Activated T-helper 9 cell treated with anti-CD3 and anti-CD28 coated beads, Interleukin-2, amount 50 U/mL, for 16 hours (primary cell): ENCODE measurements around the gene IL11.

Experiments used
- DNase-seq: peaks from one replicate; pipeline ENCODE4 v3.0.0-alpha.2; 2020; ENCODE audit warnings: low read depth

The IL11 gene

DNA sequence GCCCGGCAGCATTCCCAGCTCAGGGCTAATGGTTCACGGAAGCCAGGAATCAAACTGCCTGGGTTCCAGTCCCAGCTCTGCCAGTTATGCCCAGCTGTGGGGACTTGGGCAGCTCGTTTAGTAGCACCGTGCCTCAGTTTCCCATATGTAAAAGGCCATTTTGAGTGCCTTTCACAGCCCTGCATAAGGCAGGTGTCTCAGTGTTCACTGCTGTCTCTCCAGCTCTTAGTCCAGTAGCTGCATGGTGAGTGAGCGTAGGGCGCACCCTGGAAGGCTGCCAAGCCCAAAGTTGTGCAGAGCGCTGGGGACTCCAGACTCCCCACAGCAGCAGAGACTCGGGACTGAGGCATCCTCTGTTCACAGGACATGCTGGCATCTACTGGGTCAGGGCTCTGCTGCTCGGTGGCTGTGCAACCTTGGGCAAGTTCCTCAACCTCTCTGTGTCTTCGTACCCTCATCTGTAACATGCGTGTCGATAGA is 21.0 kb upstream of the IL11 start:
- DNase-seq = no peak

DNA sequence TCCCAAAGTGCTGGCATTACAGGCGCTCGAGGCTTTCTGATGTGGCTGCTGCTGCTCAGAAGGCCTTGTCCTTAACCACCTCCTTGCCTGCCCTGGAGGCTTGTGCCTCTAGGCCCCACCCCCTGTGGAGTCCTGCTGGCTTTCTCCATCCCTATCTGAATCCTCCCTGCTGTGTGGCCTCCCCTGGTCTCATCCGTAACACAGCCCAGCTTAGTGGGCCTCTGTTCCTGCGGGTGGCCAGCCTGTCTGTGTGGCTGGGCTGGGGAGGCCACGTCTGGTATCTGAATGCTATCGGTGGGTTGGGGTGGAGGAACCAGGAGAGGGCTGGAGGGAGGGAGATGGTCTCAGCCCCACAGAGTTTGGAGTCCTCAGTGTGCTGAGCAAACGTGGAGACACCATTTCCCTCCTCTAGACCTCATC is 20.2 kb upstream of the IL11 start:
- no peak for DNase-seq

DNA sequence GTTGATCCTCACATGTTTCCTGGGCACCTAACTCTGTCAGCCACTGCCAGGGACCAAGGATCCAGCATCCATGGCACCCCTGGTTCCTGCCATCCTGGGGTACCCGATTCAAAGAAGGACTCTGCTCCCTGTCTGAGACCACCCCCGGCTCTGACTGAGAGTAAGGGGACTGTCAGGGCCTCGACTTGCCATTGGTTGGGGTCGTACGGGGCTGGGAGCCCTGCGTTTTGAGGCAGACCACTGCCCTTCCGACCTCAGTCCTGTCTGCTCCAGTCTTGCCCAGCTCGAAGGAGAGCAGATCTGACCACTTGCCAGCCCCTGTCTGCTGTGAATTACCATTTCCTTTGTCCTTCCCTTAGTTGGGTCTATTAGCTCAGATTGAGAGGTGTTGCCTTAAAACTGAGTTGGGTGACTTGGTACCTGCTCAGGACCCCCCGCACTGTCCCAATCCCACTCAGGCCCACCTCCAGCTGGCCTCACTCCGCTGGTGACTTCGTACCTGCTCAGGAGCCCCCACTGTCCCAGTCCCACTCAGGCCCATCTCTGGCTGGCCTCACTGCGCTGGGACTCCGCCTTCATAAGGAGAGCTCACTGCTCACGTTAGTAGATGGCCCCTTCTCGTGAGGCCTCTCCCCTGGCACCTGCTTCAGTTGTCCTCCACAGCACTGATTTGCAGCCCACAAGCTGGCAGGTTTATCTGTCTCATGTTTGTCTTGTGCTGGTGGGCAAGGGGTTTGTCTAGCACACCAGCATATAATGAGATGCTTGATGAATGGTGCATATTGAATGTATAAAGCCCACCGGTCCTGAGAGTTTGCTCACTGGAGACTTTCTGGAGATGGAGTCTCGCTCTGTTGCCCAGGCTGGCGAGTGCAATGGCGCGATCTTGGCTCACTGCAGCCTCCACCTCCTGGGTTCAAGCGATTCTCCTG is 19.4 kb upstream of the IL11 start:
- DNase-seq = no peak

DNA sequence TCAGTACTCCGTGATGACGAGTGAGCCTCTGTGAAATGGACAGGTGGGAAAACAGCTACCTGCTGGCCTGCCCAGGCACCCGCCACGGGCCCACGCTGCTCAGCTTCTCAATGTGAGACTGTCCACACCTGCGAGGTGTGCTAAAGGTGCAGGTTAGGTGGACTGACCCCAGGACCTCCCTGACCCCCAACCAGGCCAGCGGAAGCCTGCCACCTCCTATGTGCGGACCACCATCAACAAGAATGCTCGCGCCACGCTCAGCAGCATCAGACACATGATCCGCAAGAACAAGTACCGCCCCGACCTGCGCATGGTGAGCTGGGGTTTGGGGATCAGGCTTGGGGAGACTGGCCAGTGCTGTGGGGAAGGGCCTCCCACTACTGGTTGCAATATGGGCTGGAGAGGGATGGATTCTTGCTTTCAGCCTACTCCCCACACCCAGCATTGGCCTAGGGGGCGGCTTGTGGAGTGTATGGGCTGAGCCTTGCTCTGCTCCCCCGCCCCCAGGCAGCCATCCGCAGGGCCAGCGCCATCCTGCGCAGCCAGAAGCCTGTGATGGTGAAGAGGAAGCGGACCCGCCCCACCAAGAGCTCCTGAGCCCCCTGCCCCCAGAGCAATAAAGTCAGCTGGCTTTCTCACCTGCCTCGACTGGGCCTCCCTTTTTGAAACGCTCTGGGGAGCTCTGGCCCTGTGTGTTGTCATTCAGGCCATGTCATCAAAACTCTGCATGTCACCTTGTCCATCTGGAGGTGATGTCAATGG is 17.7 kb upstream of the IL11 start:
- DNase-seq = no peak

DNA sequence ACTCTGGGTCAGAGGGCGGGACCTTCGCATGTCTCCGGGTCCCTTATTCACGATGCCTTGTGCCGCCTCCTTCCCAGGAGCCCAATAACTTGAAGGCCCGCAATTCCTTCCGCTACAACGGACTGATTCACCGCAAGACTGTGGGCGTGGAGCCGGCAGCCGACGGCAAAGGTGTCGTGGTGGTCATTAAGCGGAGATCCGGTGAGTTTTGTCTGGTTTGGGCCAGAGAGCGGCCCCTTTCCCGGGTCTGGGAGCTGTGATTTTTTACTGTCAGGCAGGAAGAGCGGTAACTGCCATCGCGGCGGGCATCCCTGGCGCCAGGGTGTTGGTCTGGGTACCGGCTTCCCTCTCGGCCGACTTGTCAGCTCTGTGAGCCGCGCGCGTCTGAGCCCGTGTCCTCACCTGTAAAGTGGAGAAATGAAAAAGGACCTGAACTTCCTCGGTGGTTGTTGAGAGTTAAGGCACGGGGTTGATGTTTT is 16.3 kb upstream of the IL11 start:
- DNase-seq = peak; percentile 22

DNA sequence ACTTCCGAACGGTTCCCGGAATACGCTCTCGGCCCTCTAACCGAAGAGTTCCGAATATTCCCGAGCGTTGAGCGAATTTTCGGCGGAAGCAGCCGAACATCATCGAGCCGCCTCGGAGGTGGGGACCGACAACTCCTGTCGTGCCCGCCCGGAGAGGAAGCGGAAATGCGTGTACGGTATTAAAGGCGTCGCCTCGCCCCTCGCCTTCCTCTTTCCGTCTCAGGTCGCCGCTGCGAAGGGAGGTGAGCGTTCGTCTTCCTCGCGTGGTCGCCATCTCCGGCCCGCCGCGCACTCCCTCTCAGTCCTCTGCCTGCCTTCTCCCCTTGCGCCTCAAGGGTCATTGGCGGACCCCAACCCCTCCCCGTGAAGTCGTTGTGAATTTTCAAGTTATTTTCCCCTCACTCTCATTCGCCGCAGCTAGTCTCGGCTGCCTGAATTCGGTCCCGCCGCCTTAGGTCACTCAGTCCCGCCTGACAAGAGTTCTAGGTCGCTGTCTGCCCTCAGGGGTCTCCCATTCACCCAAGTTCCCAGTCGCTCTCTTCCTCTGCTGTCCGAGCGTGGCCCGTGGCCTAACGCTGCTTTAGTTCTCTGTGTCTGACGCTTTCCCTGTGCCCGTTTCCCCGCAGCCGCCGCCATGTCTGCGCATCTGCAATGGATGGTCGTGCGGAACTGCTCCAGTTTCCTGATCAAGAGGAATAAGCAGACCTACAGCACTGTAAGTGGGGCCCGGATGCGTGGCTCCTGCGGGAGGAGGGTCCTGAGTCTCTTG is 15.6 kb upstream of the IL11 start, which contains the start of gene RPL28:
Gene RPL28, plus strand, starts transcription at position 209 of the 769 bp plus-strand sequence. Its CDS starts 426 bp downstream, at position 635.
- peak; percentile 96 for DNase-seq

DNA sequence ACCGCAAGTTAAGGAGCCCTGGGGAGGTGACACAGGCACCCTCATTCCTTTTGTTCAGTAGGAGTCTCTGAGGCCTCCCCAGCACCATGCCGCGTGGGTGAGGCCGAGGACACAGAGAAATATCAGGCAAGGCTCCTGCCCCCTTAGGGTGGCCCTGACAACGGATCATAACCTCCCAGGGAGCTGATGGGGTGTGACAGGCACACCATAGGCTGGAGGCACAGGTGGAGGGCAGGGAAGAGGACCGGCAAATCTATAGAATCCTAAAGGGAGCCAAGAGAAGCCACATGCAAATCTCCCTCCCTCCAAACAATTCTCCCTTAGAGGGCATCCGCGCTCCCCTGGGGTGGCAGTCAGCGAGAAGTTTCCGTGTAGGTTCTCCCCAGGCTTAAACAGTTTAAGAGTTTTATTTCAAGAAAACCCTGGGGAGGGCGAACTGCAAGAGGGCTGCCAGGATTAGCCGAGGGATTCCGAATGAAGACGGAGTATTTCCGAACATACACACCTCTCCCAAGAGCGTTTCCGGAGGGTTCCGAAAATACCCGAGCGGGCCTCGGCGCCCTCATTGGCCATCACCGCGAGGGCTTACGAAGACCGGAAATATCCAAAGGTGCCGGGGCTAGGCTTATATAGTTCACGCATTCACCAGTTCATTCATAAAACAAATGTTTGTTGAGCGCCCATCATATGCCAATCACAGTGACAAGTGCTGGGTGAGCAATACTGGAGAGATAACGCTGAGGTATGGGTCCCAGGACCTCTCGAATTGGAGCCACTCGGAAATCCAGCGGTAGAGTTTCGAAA is 14.9 kb upstream of the IL11 start:
- DNase-seq = peak; percentile 89

DNA sequence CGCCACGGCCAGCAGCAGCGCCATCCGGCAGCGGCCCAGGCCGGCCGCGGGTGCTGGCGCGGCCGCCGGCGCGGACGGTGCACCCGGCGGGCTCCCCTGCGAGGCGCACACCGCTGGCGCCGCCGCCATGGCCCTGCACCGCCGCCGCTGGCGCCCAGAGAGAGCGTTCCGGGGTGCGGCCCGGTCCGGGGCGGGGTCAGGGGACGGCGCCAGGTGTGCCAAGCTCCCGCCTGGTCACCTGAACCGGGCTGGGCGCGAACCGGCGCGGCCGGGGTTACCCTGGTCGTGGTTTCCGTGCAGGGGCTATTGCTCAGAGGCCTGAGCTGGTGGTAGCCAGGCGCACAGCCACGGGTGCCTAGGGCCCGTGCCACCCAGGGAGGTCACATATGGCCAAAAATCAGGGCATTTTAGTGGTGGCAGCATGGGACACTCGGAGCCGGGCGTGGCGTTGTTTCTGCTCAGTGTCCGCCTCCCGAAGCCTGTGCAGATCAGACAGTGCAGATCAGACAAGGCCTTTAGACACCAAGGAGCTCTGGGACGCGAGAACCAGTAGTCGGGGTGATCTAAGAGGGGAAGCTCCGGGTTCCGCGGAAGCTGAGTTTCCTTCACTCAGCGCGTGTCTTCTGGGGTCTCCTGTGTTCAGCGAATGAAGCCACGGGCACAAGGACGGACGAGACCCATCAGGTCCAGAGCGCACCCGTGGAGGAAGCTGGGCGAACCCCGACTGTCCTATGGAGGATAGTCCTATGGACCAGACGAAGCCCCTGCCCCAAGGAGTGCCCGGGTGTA is 14.1 kb upstream of the IL11 start, which contains the start of gene TMEM238:
Gene TMEM238, minus strand, starts transcription at position 162 of the 789 bp plus-strand sequence. Its CDS starts 33 bp downstream, at position 129.
- DNase-seq = peak; percentile 16

DNA sequence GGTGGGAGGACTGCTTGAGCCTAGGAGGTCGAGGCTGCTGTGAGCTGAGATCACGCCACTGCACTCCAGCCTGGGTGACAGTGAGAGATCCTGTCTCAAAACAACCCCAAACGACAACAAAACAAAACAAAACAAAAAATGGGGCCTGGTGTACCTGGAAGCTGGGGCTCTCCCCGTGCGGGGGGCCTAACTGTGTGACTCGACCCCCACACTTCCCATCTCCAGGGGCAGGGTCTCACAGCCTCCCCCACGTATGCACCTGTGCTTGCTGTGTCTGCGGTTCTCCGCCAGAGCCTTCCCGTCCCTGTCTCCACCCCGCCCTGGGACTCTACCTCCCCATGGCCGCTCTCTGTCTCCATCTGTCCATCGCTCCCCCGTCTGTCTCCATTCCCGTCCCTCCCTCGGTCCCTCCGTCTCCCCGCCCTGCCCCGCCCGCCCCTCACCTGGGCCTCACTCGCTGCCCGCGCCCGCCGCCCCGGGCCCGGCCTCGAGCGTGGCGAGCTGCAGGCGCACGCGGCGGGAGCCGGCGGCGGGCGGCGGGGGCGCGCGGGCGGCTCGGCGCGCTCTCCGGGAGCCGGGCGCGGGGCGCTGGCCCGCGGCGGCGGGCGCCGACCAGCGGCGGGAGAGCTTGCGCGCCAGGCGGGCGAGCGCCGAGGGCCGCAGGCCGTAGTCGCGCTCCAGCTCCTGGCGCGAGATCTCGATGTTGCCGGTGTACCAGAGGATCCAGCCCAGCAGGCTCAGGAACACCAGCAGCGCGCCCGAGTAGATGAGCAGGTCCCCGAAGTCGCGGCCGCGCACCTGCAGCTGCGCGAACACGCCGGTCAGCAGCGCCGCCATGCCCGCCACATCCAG is 13.2 kb upstream of the IL11 start:
- peak; percentile 13 for DNase-seq

DNA sequence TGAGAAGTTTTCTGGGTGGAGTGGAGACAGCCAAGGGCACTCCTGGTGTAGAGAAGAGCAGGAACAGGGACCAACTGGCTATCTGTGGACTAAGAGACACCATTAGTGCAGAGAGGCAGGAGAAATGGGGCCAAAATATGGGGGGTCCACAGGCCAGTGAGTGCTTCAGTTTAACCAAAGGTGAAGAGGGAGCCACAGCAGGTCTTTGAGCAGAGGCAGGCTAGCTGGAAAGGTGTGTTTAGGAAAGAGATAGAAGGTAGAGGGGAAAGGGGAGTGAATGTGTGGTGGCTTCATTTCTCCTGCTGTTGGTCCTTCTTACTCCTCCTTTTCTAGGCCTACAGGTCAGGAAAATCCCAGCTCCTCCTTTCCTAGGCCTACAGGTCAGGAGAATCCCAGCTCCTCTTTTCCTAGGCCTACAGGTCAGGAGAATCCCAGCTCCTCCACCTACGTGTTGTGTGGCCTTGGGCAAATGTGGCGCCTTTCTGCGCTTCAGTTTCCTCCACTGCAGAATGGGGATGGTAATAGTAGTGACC is 12.3 kb upstream of the IL11 start:
- DNase-seq = no peak

DNA sequence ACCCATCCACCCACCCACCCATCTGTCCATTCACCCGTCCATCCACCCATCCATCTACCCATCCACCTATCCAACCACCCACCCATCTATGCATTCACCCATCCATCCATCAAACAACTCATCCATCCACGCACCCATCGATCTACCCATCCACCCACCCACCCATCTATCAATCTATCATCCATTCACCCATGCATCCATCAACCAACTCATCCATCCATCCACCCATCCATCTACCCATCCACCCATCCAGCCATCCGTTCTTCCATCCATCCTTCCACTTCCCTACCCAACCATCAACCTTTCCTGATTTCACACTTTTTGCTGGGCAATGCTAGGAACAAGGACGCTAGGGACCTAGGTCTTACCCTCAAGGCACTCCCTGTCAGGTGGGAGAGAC is 11.8 kb upstream of the IL11 start:
- DNase-seq = no peak

DNA sequence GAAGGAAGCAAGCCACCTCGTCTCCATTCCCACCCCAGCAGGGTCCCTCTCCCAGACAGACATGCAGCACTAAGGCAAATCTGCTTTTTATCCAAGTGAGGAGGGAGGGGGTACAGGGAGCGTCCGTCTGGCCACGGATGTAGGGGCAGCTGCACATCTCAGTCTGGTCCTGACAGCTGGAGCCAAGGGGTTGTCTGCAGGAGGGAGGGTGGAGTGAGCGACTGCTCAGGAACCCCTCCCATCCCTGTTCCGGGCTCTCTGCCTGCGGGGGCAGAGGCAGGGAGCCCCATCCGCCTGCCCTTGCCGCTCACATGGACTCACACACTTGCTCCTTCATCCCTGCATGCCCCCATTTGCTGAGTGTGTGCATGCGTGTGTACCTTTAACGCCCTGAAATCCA is 8.9 kb upstream of the IL11 start:
- DNase-seq = no peak

DNA sequence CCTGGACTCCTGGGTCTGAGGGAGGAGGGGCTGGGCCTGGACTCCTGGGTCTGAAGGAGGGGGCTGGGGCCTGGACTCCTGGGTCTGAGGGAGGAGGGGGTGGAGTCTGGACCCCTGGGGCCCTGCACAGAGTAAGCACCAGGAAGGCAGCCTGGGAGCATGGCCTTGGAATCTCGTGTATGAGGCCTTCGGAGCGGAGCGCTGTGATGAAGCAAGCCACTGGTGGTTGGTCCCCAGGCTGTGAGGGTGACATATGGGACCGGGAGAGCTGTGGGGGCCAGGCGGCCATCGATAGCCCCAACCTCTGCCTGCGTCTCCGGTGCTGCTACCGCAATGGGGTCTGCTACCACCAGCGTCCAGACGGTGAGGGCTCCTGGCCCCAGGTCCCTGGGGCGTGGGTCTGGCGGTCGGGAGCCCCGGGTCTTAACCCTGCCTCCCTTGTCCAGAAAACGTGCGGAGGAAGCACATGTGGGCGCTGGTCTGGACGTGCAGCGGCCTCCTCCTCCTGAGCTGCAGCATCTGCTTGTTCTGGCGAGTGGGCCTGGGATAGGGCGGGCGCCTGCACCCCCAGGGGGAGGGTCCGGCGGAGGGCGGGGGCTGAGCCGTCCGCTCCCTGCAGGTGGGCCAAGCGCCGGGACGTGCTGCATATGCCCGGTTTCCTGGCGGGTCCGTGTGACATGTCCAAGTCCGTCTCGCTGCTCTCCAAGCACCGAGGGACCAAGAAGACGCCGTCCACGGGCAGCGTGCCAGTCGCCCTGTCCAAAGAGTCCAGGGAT is 7.3 kb upstream of the IL11 start:
- no peak for DNase-seq

DNA sequence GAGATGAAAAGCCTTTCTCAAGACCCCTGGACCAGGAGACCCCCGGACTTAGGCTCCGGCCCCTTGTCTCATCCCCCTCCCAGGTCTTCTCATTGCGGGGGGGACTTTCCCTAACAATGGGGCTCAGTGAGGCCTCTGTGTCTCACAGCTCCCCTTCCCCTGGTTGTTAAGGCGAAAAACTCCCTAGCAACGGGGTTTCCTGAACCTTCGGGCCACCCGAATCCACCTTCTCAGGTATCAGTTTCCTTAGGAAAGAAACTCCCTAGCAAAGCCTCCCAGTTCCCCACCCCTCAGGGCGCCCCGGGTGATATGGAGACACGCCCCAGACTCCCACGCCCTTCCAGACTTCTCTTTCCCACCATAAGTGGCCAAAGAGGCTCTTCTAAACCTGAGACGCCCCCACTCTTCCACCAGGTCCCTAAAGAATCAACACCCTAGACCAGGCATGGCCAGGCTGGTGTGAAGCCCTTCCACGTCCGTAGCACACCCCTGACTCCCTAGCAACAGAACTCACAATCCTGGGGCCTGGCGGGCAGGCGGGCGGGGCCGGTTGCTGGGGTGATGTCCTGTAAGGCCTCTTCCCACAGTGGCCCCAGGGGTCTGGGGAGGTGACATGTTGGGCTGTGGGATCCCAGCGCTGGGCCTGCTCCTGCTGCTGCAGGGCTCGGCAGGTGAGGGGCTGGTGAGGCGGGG is 6.1 kb upstream of the IL11 start, which contains the start of gene TMEM190:
Gene TMEM190, plus strand, starts transcription at position 586 of the 693 bp plus-strand sequence. Its CDS starts 28 bp downstream, at position 614.
- no peak for DNase-seq

DNA sequence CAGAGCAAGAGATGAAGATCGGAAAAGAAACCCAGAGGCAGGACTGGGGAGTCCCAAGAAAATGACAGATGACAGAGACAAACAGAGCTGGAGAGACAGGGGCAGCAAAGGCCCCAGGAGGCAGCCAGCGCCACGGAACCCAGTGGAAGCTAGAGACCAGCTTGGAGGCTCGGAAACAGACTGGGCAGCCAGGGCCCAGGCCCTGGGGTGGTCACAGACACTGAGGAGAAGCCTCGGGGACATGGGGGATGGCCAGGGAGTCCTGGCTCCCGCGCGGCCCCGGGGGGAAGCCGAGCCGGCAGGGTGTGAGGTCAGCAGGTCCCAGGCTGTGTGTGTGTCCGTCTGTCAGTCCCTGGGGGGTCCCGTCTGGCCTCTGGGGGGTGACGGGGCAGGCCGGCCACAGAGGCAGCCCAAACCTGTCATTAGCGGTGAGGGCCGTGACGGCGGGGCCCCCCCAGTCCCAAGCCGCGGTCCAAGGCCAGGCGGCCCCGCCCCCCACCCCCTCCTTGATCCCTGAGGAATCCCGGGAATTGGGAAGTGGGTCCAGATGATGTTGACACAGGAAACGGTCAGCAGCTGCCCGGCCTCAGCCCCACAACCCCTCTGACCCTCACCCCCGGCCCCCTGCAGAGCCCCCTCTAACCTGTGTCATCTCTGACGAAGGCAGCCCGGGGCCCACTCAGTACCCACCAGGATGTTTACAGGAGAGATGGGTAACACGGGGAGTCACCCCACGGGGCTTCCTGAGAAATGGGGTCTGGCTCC is 3.9 kb upstream of the IL11 start:
- DNase-seq = no peak

DNA sequence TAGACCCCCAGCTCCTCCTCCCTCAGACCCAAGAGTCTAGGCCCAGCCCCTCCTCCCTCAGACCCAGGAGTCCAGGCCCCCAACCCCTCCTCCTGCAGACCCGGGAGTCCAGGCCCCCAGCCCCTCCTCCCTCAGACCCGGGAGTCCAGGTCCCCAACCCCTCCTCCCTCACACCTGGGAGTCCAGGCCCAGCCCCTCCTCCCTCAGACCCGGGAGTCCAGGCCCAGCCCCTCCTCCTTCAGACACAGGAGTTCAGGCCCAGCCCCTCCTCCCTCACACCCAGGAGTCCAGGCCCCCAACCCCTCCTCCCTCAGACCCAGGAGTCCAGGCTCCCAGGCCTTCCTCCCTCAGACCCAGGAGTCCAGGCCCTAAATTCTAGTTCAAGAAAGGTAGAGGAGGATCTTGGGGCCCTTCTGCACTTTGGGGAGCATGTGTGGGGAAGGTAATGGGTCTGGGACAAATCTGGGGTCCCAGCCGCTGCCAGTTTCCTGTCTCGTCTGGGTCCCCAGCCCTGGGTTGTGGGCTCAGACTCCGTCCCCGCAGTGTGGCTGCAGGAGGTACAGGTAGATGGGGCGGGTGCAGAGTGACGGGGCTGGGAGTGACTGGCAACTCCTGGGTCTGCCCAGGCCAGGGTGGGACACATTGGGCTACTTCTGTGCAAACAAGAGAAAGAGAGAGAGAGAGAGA is 3.2 kb upstream of the IL11 start:
- DNase-seq = no peak
